ENCODE measurements around the gene BANP.
"Not testable (repeated sequence)": the region's sequence is repeated elsewhere in the genome, so short reads cannot be mapped to it uniquely, and the experiment has no call there.

Gene BANP

DNA sequence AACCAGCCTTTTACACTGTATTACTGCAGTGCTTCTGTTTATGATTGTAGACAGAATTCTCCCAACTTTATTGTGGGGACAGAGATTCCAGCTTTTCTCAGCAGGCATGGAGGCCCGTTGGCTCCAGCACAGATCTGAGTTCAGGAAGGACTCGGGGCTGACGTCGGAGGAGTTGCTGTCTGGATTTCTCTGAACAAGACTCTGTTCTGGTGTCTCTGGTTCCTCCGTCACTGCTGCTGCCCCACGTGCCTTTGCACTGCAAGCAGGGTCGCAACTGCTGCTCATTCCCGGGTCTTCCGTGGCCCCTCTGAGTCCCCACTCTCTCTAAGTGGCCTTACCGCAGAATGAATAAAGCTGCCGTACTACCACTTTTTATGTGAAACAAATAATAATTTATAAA lies 88.4 kb downstream of the BANP start:
- no peak overlapping the region for H3K27ac ChIP-seq (replicated peaks; ENCODE audit: low read length)

GRCh38 chr16:88040196-88040876 lies 89.1 kb downstream of the BANP start:
- not testable (repeated sequence) for H2BK120ac ChIP-seq (ENCODE audit: low read depth, low read length); H2BK5ac ChIP-seq (ENCODE audit: low read length); H3K79me1 ChIP-seq (ENCODE audit: low read depth, low read length); H2BK15ac ChIP-seq (ENCODE audit: low read length); H3K9me3 ChIP-seq (replicated peaks in 1 of 2; ENCODE audit: control insufficient read depth in 2 of 2, insufficient read depth in 1 of 2, low read depth in 1 of 2, low read length in 2 of 2); H3K9ac ChIP-seq (ENCODE audit: low read depth, low read length, poor library complexity); H3K4me2 ChIP-seq (ENCODE audit: insufficient read depth, low read length, poor library complexity, severe bottlenecking); H3K4me3 ChIP-seq (ENCODE audit: low read length in 2 of 2); H3K4ac ChIP-seq (ENCODE audit: low read length); H2AFZ ChIP-seq (ENCODE audit: low read length); H4K8ac ChIP-seq (ENCODE audit: low read depth, low read length); H4K91ac ChIP-seq (ENCODE audit: low read depth, low read length, poor library complexity); H3K23ac ChIP-seq (ENCODE audit: low read depth, low read length, poor library complexity); H2AK5ac ChIP-seq (ENCODE audit: low read depth, low read length); H2BK12ac ChIP-seq (ENCODE audit: low read length); DNase-seq (ENCODE audit: low spot score); H3K4me1 ChIP-seq (ENCODE audit: control insufficient read depth in 2 of 2, insufficient read depth in 1 of 2, low read depth in 1 of 2, low read length in 2 of 2); H3K27me3 ChIP-seq (ENCODE audit: control insufficient read depth in 3 of 3, insufficient read depth in 3 of 3, low read depth in 1 of 3, low read length in 3 of 3); H3K27ac ChIP-seq (replicated peaks; ENCODE audit: low read length); H3K18ac ChIP-seq (ENCODE audit: low read length); H3K14ac ChIP-seq (ENCODE audit: low read length)
- peaks cover 5 to 20% of the 10 kb centered on the region in 2 donors for H3K36me3 ChIP-seq (replicated peaks in 1 of 2; ENCODE audit: control insufficient read depth in 2 of 2, insufficient read depth in 2 of 2, low read length in 2 of 2)
- no CpG with 5 or more reads among the region's 28 CpGs for WGBS, 2 donors (ENCODE audit: extremely low coverage in 2 of 2, insufficient read length in 2 of 2, insufficient replicate concordance in 1 of 2)

More for the DNA sequence above, 88.4 kb downstream of the BANP start:
- no peaks in the 10 kb centered on the region for H3K9me3 ChIP-seq (replicated peaks in 1 of 2; ENCODE audit: control insufficient read depth in 2 of 2, insufficient read depth in 1 of 2, low read depth in 1 of 2, low read length in 2 of 2)
- H3K27me3 ChIP-seq (ENCODE audit: control insufficient read depth in 3 of 3, insufficient read depth in 3 of 3, low read depth in 1 of 3, low read length in 3 of 3): no peaks in the 10 kb centered on the region
- H2BK12ac ChIP-seq (ENCODE audit: low read length): no peak overlapping the region
- no peak overlapping the region for H2BK5ac ChIP-seq (ENCODE audit: low read length)
- no peak overlapping the region for H3K23ac ChIP-seq (ENCODE audit: low read depth, low read length, poor library complexity)
- H4K91ac ChIP-seq (ENCODE audit: low read depth, low read length, poor library complexity): no peak overlapping the region
- H2BK120ac ChIP-seq (ENCODE audit: low read depth, low read length): no peak overlapping the region
- DNase-seq (ENCODE audit: low spot score): no peak
- H3K14ac ChIP-seq (ENCODE audit: low read length): no peak overlapping the region
- H2AK5ac ChIP-seq (ENCODE audit: low read depth, low read length): no peak overlapping the region
- H3K4ac ChIP-seq (ENCODE audit: low read length): no peak overlapping the region
- no peak overlapping the region for H3K4me3 ChIP-seq (ENCODE audit: low read length in 2 of 2)
- peaks cover 0 to 2% of the 10 kb centered on the region in 2 donors for H3K4me1 ChIP-seq (ENCODE audit: control insufficient read depth in 2 of 2, insufficient read depth in 1 of 2, low read depth in 1 of 2, low read length in 2 of 2)
- H3K79me1 ChIP-seq (ENCODE audit: low read depth, low read length): peaks cover 2% of the 10 kb centered on the region
- H3K18ac ChIP-seq (ENCODE audit: low read length): no peak overlapping the region
- no peak overlapping the region for H2BK15ac ChIP-seq (ENCODE audit: low read length)
- no peak overlapping the region for H4K8ac ChIP-seq (ENCODE audit: low read depth, low read length)
- H3K36me3 ChIP-seq (replicated peaks in 1 of 2; ENCODE audit: control insufficient read depth in 2 of 2, insufficient read depth in 2 of 2, low read length in 2 of 2): peaks cover 7 to 22% of the 10 kb centered on the region in 2 donors
- no peak overlapping the region for H2AFZ ChIP-seq (ENCODE audit: low read length)
- no peak overlapping the region for H3K4me2 ChIP-seq (ENCODE audit: insufficient read depth, low read length, poor library complexity, severe bottlenecking)
- H3K9ac ChIP-seq (ENCODE audit: low read depth, low read length, poor library complexity): no peak overlapping the region
- no CpG with 5 or more reads among the region's 11 CpGs for WGBS, 2 donors (ENCODE audit: extremely low coverage in 2 of 2, insufficient read length in 2 of 2, insufficient replicate concordance in 1 of 2)

DNA sequence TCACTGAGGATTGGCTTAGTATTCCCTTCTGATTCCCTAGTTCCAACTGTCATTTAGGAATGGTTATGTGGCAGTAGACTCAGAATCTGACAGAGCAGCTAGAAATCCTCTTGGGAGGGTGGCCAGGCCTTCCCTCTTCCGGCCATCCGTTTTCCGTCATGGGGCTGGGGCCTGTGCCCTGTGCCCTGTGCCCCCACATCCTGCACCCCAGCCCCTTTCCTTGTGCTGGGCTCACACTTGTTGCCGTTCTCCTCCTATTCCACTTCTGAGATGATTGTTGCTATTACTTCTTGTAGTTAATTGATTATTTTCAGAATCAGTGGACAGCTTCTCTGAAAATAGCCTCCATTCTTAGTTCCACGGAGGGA lies 89.6 kb downstream of the BANP start:
- not testable (repeated sequence) for H2BK5ac ChIP-seq (ENCODE audit: low read length); H3K18ac ChIP-seq (ENCODE audit: low read length); H3K9ac ChIP-seq (ENCODE audit: low read depth, low read length, poor library complexity); H3K4ac ChIP-seq (ENCODE audit: low read length); H2AFZ ChIP-seq (ENCODE audit: low read length); H2BK120ac ChIP-seq (ENCODE audit: low read depth, low read length); DNase-seq (ENCODE audit: low spot score); H2BK15ac ChIP-seq (ENCODE audit: low read length); H2BK12ac ChIP-seq (ENCODE audit: low read length); H3K4me3 ChIP-seq (ENCODE audit: low read length in 2 of 2); H3K14ac ChIP-seq (ENCODE audit: low read length); H4K91ac ChIP-seq (ENCODE audit: low read depth, low read length, poor library complexity); H3K4me2 ChIP-seq (ENCODE audit: insufficient read depth, low read length, poor library complexity, severe bottlenecking); H4K8ac ChIP-seq (ENCODE audit: low read depth, low read length); H3K4me1 ChIP-seq (ENCODE audit: control insufficient read depth in 2 of 2, insufficient read depth in 1 of 2, low read depth in 1 of 2, low read length in 2 of 2); H3K9me3 ChIP-seq (replicated peaks in 1 of 2; ENCODE audit: control insufficient read depth in 2 of 2, insufficient read depth in 1 of 2, low read depth in 1 of 2, low read length in 2 of 2); H3K27ac ChIP-seq (replicated peaks; ENCODE audit: low read length); H3K79me1 ChIP-seq (ENCODE audit: low read depth, low read length); H3K23ac ChIP-seq (ENCODE audit: low read depth, low read length, poor library complexity); H2AK5ac ChIP-seq (ENCODE audit: low read depth, low read length); H3K27me3 ChIP-seq (ENCODE audit: control insufficient read depth in 3 of 3, insufficient read depth in 3 of 3, low read depth in 1 of 3, low read length in 3 of 3)
- WGBS, 2 donors (ENCODE audit: extremely low coverage in 2 of 2, insufficient read length in 2 of 2, insufficient replicate concordance in 1 of 2): no CpG with 5 or more reads among the region's 5 CpGs
- peaks cover 1 to 14% of the 10 kb centered on the region in 2 donors for H3K36me3 ChIP-seq (replicated peaks in 1 of 2; ENCODE audit: control insufficient read depth in 2 of 2, insufficient read depth in 2 of 2, low read length in 2 of 2)

GRCh38 chr16:88041506-88041905 lies 90.3 kb downstream of the BANP start:
- not testable (repeated sequence) for H3K4me3 ChIP-seq (ENCODE audit: low read length in 2 of 2); H3K4me1 ChIP-seq (ENCODE audit: control insufficient read depth in 2 of 2, insufficient read depth in 1 of 2, low read depth in 1 of 2, low read length in 2 of 2); H4K91ac ChIP-seq (ENCODE audit: low read depth, low read length, poor library complexity); H3K14ac ChIP-seq (ENCODE audit: low read length); H2BK15ac ChIP-seq (ENCODE audit: low read length); H2BK5ac ChIP-seq (ENCODE audit: low read length); H3K79me1 ChIP-seq (ENCODE audit: low read depth, low read length); H3K4ac ChIP-seq (ENCODE audit: low read length); H3K9me3 ChIP-seq (replicated peaks in 1 of 2; ENCODE audit: control insufficient read depth in 2 of 2, insufficient read depth in 1 of 2, low read depth in 1 of 2, low read length in 2 of 2); H3K27me3 ChIP-seq (ENCODE audit: control insufficient read depth in 3 of 3, insufficient read depth in 3 of 3, low read depth in 1 of 3, low read length in 3 of 3); H3K27ac ChIP-seq (replicated peaks; ENCODE audit: low read length); H3K18ac ChIP-seq (ENCODE audit: low read length); H3K4me2 ChIP-seq (ENCODE audit: insufficient read depth, low read length, poor library complexity, severe bottlenecking); DNase-seq (ENCODE audit: low spot score); H2AK5ac ChIP-seq (ENCODE audit: low read depth, low read length); H2BK12ac ChIP-seq (ENCODE audit: low read length); H3K23ac ChIP-seq (ENCODE audit: low read depth, low read length, poor library complexity); H3K36me3 ChIP-seq (replicated peaks in 1 of 2; ENCODE audit: control insufficient read depth in 2 of 2, insufficient read depth in 2 of 2, low read length in 2 of 2); H2BK120ac ChIP-seq (ENCODE audit: low read depth, low read length); H4K8ac ChIP-seq (ENCODE audit: low read depth, low read length); H3K9ac ChIP-seq (ENCODE audit: low read depth, low read length, poor library complexity); H2AFZ ChIP-seq (ENCODE audit: low read length)
- no CpG with 5 or more reads among the region's 11 CpGs for WGBS, 2 donors (ENCODE audit: extremely low coverage in 2 of 2, insufficient read length in 2 of 2, insufficient replicate concordance in 1 of 2)

Measured in neuronal stem cell (in vitro differentiated cells).